MM.1S (cell line): Measurements from ENCODE around the gene FIG4.

Source experiments
- EZH2 ChIP-seq: fragments of 300-600 bp; sonication (generic); optimal IDR thresholded peaks from 2 replicates; pipeline ENCODE3; 2017; ENCODE audit warnings: low read depth, mild to moderate bottlenecking, antibody characterized with exemption, low read length, mixed read lengths
- TF ChIP-seq, protein P1 (sequence below): fragments of 300-600 bp; sonication (generic); IDR thresholded peaks from 2 replicates; pipeline ENCODE4 v1.5.1; 2016; ENCODE audit warnings: antibody characterized with exemption, low read length, mixed read lengths

DNA sequence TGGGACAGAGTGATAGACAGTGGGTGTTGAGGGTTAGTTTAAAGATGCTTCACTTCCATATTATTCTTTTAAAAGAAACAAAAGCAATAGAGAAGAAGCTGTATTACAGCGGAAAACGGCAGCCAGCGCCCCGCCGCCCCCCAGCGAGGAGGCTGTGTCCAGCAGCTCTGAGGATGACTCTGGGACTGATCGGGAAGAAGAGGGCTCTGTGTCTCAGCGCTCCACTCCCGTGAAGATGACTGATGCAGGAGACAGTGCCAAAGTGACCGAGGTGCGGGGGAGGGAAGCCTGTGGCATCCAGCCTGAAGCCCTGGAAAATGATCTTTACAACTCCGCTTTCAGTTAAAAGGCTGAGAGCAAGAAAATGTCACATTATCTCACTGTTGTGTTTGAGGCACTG lies 100.2 kb downstream of the FIG4 start:
- TF ChIP-seq, protein P1, sequence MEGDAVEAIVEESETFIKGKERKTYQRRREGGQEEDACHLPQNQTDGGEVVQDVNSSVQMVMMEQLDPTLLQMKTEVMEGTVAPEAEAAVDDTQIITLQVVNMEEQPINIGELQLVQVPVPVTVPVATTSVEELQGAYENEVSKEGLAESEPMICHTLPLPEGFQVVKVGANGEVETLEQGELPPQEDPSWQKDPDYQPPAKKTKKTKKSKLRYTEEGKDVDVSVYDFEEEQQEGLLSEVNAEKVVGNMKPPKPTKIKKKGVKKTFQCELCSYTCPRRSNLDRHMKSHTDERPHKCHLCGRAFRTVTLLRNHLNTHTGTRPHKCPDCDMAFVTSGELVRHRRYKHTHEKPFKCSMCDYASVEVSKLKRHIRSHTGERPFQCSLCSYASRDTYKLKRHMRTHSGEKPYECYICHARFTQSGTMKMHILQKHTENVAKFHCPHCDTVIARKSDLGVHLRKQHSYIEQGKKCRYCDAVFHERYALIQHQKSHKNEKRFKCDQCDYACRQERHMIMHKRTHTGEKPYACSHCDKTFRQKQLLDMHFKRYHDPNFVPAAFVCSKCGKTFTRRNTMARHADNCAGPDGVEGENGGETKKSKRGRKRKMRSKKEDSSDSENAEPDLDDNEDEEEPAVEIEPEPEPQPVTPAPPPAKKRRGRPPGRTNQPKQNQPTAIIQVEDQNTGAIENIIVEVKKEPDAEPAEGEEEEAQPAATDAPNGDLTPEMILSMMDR = no peak
- TF ChIP-seq EZH2 = no peak
